ENCODE data around the gene TUSC2. TPM values are rescaled to one million over a fixed set of nuclear protein-coding genes. Genes with fewer than 3 reads are reported as not detected.

TUSC2 gene
- total and polyA plus RNA-seq, 2 donors (not counting 1 experiment from before 2014, with no cell fraction given), result 13.4 to 15.3 TPM

DNA sequence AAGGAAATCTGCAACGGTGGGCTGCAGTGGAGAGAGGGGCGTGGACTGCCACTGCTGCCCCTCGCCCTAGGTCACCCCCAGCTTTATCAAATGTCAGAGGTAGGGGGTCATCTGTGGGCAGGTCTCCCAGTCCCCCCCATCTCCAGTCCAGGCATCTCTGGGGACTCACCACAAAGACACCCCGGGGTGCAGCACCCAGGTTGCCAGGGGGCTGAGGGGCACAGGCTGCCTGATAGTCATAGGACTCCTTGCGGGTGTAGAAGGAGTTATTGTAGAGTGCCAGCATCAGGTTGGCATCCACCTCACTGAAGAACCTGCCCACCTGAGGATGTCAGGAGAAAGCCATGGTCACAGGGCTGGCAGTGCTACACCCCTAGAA is 37.8 kb upstream of the TUSC2 start:
- no peaks in the 10 kb centered on the region for H3K36me3 ChIP-seq (ENCODE audit: control insufficient read depth, insufficient read depth, low read length)
- no peak overlapping the region for H3K4me2 ChIP-seq (ENCODE audit: extremely low read depth, insufficient read depth, low read length)
- no peak for TF ChIP-seq EZH2 (IDR thresholded peaks at IDR 0.05; ENCODE audit: low read length, missing control alignments)
- TF ChIP-seq CTCF (conservative IDR thresholded peaks at IDR 0.05 in 1 of 2, IDR thresholded peaks at IDR 0.05 in 1 of 2; ENCODE audit: low read depth in 1 of 2, low read length in 2 of 2), result no peak
- peaks cover 3% of the 10 kb centered on the region for H3K4me1 ChIP-seq (ENCODE audit: control insufficient read depth, extremely low read depth, insufficient read depth, low read length)
- no peaks in the 10 kb centered on the region for H4K20me1 ChIP-seq (ENCODE audit: control insufficient read depth, extremely low read depth, insufficient read depth, low read length)
- no peak overlapping the region for H3K27ac ChIP-seq (ENCODE audit: insufficient read depth, low read length)
- H3K4me3 ChIP-seq (replicated peaks in 1 of 4; ENCODE audit: control extremely low read depth in 1 of 4, insufficient read depth in 1 of 4, low read depth in 3 of 4, low read length in 4 of 4), result no peak overlapping the region
- no peak overlapping the region for H2AFZ ChIP-seq (ENCODE audit: low read length)
- no peak overlapping the region for H3K9ac ChIP-seq (ENCODE audit: insufficient read depth, low read length)
- no peak for DNase-seq (ENCODE audit: low read depth in 2 of 2)
- H3K9me3 ChIP-seq (ENCODE audit: control insufficient read depth, insufficient read depth, low read depth, low read length), result no peaks in the 10 kb centered on the region
- no peaks in the 10 kb centered on the region for H3K79me2 ChIP-seq (ENCODE audit: control insufficient read depth, insufficient read depth, low read length)
- H3K27me3 ChIP-seq (ENCODE audit: control insufficient read depth, insufficient read depth, low read length), result peaks cover 3% of the 10 kb centered on the region

DNA sequence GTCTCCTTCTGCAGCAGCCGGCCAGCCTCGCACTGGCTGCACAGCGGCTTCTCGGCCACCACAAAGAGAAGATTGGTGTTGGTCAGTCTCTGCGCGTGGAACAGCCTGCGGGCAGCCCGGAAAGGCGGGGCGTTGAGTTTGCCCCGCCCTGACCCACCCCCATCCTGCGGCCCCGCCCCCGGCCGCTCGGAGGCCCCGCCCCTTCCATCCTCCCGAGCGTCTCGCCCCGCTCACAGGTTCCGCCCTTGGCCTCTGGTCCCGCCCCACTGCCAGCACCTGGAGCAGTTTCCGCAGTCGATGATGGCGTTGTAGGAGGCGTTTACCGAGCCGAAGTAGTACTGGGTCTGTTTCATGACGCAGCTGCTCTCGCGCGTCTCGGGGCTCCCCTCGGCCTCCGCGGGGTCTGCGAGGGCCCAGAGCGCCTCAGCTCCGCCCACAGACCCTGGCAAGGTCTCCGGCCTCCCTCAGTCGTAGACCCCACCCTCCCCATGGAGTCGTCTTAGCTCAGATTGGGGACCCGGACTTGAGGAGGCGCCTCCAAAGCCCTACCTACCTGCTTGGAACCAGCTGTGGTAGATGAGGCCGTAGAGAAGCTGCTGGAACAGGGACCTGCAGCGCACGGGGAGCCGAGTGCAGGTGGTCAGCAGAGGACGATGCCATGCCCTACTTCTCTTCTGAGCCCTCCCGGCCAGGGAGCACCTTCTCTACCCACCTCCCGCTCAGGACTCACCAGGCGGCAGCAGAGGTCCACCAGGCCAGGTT is 37.2 kb upstream of the TUSC2 start:
- Histone ChIP-seq H4K20me1 (ENCODE audit: control insufficient read depth, extremely low read depth, insufficient read depth, low read length) (no peaks in the 10 kb centered on the region), H3K9ac (ENCODE audit: insufficient read depth, low read length) (no peak overlapping the region), H3K27ac (ENCODE audit: insufficient read depth, low read length) (no peak overlapping the region), H2AFZ (ENCODE audit: low read length) (peak overlapping the region; percentile 78), H3K4me2 (ENCODE audit: extremely low read depth, insufficient read depth, low read length) (peak overlapping the region; percentile 66), H3K4me1 (ENCODE audit: control insufficient read depth, extremely low read depth, insufficient read depth, low read length) (peaks cover 3% of the 10 kb centered on the region), H3K9me3 (ENCODE audit: control insufficient read depth, insufficient read depth, low read depth, low read length) (no peaks in the 10 kb centered on the region), H3K36me3 (ENCODE audit: control insufficient read depth, insufficient read depth, low read length) (no peaks in the 10 kb centered on the region), H3K79me2 (ENCODE audit: control insufficient read depth, insufficient read depth, low read length) (no peaks in the 10 kb centered on the region), H3K4me3 (replicated peaks in 1 of 4; ENCODE audit: control extremely low read depth in 1 of 4, insufficient read depth in 1 of 4, low read depth in 3 of 4, low read length in 4 of 4) (peak overlapping the region in 3 of 4 experiments; percentile 32 to 51 (median 51)), H3K27me3 (ENCODE audit: control insufficient read depth, insufficient read depth, low read length) (peaks cover 3% of the 10 kb centered on the region)
- TF ChIP-seq EZH2 (IDR thresholded peaks at IDR 0.05; ENCODE audit: low read length, missing control alignments), result no peak
- TF ChIP-seq CTCF (conservative IDR thresholded peaks at IDR 0.05 in 1 of 2, IDR thresholded peaks at IDR 0.05 in 1 of 2; ENCODE audit: low read depth in 1 of 2, low read length in 2 of 2), result no peak
- DNase-seq (ENCODE audit: low read depth in 2 of 2), result peak; percentile 56 to 58

GRCh38 chr3:50364573-50365079 is 36.6 kb upstream of the TUSC2 start:
- TF ChIP-seq EZH2 (IDR thresholded peaks at IDR 0.05; ENCODE audit: low read length, missing control alignments) (no peak), CTCF (conservative IDR thresholded peaks at IDR 0.05 in 1 of 2, IDR thresholded peaks at IDR 0.05 in 1 of 2; ENCODE audit: low read depth in 1 of 2, low read length in 2 of 2) (no peak)
- Histone ChIP-seq H3K4me1 (ENCODE audit: control insufficient read depth, extremely low read depth, insufficient read depth, low read length) (peaks cover 3% of the 10 kb centered on the region), H2AFZ (ENCODE audit: low read length) (peak overlapping the region; percentile 63), H3K9ac (ENCODE audit: insufficient read depth, low read length) (peak overlapping the region; percentile 20), H3K27ac (ENCODE audit: insufficient read depth, low read length) (no peak overlapping the region), H3K79me2 (ENCODE audit: control insufficient read depth, insufficient read depth, low read length) (no peaks in the 10 kb centered on the region), H3K4me3 (replicated peaks in 1 of 4; ENCODE audit: control extremely low read depth in 1 of 4, insufficient read depth in 1 of 4, low read depth in 3 of 4, low read length in 4 of 4) (peak overlapping the region; percentile 18 to 51 (median 40)), H3K36me3 (ENCODE audit: control insufficient read depth, insufficient read depth, low read length) (no peaks in the 10 kb centered on the region), H3K4me2 (ENCODE audit: extremely low read depth, insufficient read depth, low read length) (peak overlapping the region; percentile 58), H3K9me3 (ENCODE audit: control insufficient read depth, insufficient read depth, low read depth, low read length) (no peaks in the 10 kb centered on the region), H4K20me1 (ENCODE audit: control insufficient read depth, extremely low read depth, insufficient read depth, low read length) (no peaks in the 10 kb centered on the region), H3K27me3 (ENCODE audit: control insufficient read depth, insufficient read depth, low read length) (peaks cover 3% of the 10 kb centered on the region)
- DNase-seq (ENCODE audit: low read depth in 2 of 2), result peak in 1 of 2 donors; percentile 21
